Dendritic cell treated with granulocyte-macrophage colony-stimulating factor and Interleukin-4, amounts not matched to agents 40 ng/mL and 50 ng/mL, for 4 days (primary cell): ENCODE results near the gene TNIK.

Source experiments
- H3K27ac Mint-ChIP-seq: one replicate; pipeline ENCODE4 v1.8.0; 2022; ENCODE audit warnings: mild to moderate bottlenecking, mixed read lengths
- H3K27me3 Mint-ChIP-seq: one replicate; pipeline ENCODE4 v1.8.0; 2022; ENCODE audit warnings: mild to moderate bottlenecking, mixed read lengths
- H3K36me3 Mint-ChIP-seq: one replicate; pipeline ENCODE4 v1.8.0; 2022; ENCODE audit warnings: low read depth, mixed read lengths
- H3K4me1 Mint-ChIP-seq: one replicate; pipeline ENCODE4 v1.8.0; 2022; ENCODE audit warnings: low read depth, mixed read lengths
- H3K4me3 Mint-ChIP-seq: one replicate; pipeline ENCODE4 v1.8.0; 2022; ENCODE audit warnings: mild to moderate bottlenecking, moderate library complexity, mixed read lengths
- H3K9me3 Mint-ChIP-seq: one replicate; pipeline ENCODE4 v1.8.0; 2022; ENCODE audit warnings: mixed read lengths
- intact Hi-C: fragments of 100-400 bp; cut with micrococcal nuclease; formaldehyde crosslinking; loops from one replicate; pipeline ENCODE4 v1.15.0; 2022

TNIK gene

GRCh38 chr3:171460725-171461524 lies 720 bp upstream of the TNIK start:
- Mint-ChIP-seq H3K27me3 (peaks cover 57% of the 10 kb centered on the region), H3K4me1 (peaks cover 40% of the 10 kb centered on the region), H3K4me3 (peak overlapping the region; percentile 94), H3K9me3 (no peaks in the 10 kb centered on the region), H3K36me3 (peaks cover 21% of the 10 kb centered on the region), H3K27ac (peak overlapping the region; percentile 56)
- intact Hi-C loops: no loop called here

GRCh38 chr3:171459137-171459941 lies 866 bp downstream of the TNIK start:
- Mint-ChIP-seq H3K36me3 (peaks cover 21% of the 10 kb centered on the region), H3K4me1 (peaks cover 40% of the 10 kb centered on the region), H3K27ac (peak overlapping the region; percentile 56), H3K9me3 (no peaks in the 10 kb centered on the region), H3K4me3 (peak overlapping the region; percentile 94), H3K27me3 (peaks cover 56% of the 10 kb centered on the region)
- intact Hi-C loops: loop anchor here (5.0 to 10.0 kb wide), 3 partner anchors 105 to 272 kb away; no protein-coding TSS in a partner anchor

DNA sequence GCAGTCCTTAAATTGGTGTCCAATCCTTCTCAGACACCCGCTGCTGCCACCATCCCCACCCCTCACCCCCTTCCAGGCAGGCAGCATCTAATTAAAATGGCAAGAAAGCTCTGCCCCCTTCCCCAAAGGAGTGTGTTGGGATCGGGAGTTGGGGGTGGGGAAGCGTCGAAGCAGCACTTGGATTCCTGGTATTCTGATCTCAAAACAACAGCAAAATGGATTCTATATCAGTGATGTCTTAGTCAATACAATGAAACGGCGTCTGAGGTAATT lies 1.4 kb downstream of the TNIK start:
- Mint-ChIP-seq H3K9me3 (no peaks in the 10 kb centered on the region), H3K27ac (peak overlapping the region; percentile 56), H3K27me3 (peaks cover 56% of the 10 kb centered on the region), H3K36me3 (peaks cover 21% of the 10 kb centered on the region), H3K4me3 (peak overlapping the region; percentile 94), H3K4me1 (peaks cover 40% of the 10 kb centered on the region)
- intact Hi-C loops: loop anchor here (5.0 to 10.0 kb wide), 3 partner anchors 106 to 271 kb away; no protein-coding TSS in a partner anchor

- Mint-ChIP-seq H3K27me3 (peaks cover 52% of the 10 kb centered on the region), H3K27ac (peak overlapping the region; percentile 56), H3K9me3 (no peaks in the 10 kb centered on the region), H3K4me3 (peak overlapping the region; percentile 94), H3K36me3 (peaks cover 21% of the 10 kb centered on the region), H3K4me1 (peaks cover 40% of the 10 kb centered on the region)
- intact Hi-C loops: loop anchor here (5.0 to 10.0 kb wide), 3 partner anchors 107 to 271 kb away; no protein-coding TSS in a partner anchor
Observed at GRCh38 chr3:171458071-171458863, 1.9 kb downstream of the TNIK start.

GRCh38 chr3:171457607-171458061 lies 2.6 kb downstream of the TNIK start:
- Mint-ChIP-seq H3K27me3 (peaks cover 52% of the 10 kb centered on the region), H3K4me3 (no peak overlapping the region), H3K27ac (no peak overlapping the region), H3K36me3 (peaks cover 21% of the 10 kb centered on the region), H3K4me1 (peaks cover 40% of the 10 kb centered on the region), H3K9me3 (no peaks in the 10 kb centered on the region)
- intact Hi-C loops: loop anchor here (5.0 to 10.0 kb wide), 3 partner anchors 107 to 270 kb away; no protein-coding TSS in a partner anchor

- Mint-ChIP-seq H3K9me3 (no peaks in the 10 kb centered on the region), H3K36me3 (peaks cover 21% of the 10 kb centered on the region), H3K4me3 (no peak overlapping the region), H3K27me3 (peaks cover 49% of the 10 kb centered on the region), H3K27ac (no peak overlapping the region), H3K4me1 (peaks cover 36% of the 10 kb centered on the region)
- intact Hi-C loops: loop anchor here (5.0 to 10.0 kb wide), 3 partner anchors 108 to 270 kb away; no protein-coding TSS in a partner anchor
Observed at GRCh38 chr3:171456765-171457606, 3.2 kb downstream of the TNIK start.

GRCh38 chr3:171455603-171456550 lies 4.3 kb downstream of the TNIK start:
- Mint-ChIP-seq H3K36me3 (peaks cover 18% of the 10 kb centered on the region), H3K4me3 (no peak overlapping the region), H3K27ac (no peak overlapping the region), H3K4me1 (peaks cover 28% of the 10 kb centered on the region), H3K27me3 (peaks cover 39% of the 10 kb centered on the region), H3K9me3 (no peaks in the 10 kb centered on the region)
- intact Hi-C loops: loop anchor here (5.0 to 10.0 kb wide), 3 partner anchors 109 to 269 kb away; no protein-coding TSS in a partner anchor

GRCh38 chr3:171454041-171454440 lies 6.2 kb downstream of the TNIK start:
- H3K4me1 Mint-ChIP-seq: peaks cover 15% of the 10 kb centered on the region
- peaks cover 22% of the 10 kb centered on the region for H3K27me3 Mint-ChIP-seq
- H3K4me3 Mint-ChIP-seq: no peak overlapping the region
- no peak overlapping the region for H3K27ac Mint-ChIP-seq
- intact Hi-C loops: loop anchor here (10.0 kb wide), 1 partner anchor 111 kb away; no protein-coding TSS in a partner anchor
- no peaks in the 10 kb centered on the region for H3K9me3 Mint-ChIP-seq
- H3K36me3 Mint-ChIP-seq: no peaks in the 10 kb centered on the region

GRCh38 chr3:171453180-171453886 lies 6.9 kb downstream of the TNIK start:
- H3K9me3 Mint-ChIP-seq: no peaks in the 10 kb centered on the region
- peaks cover 15% of the 10 kb centered on the region for H3K27me3 Mint-ChIP-seq
- no peak overlapping the region for H3K27ac Mint-ChIP-seq
- intact Hi-C loops: loop anchor here (10.0 kb wide), 1 partner anchor 111 kb away; no protein-coding TSS in a partner anchor
- H3K4me1 Mint-ChIP-seq: peaks cover 8% of the 10 kb centered on the region
- H3K36me3 Mint-ChIP-seq: no peaks in the 10 kb centered on the region
- H3K4me3 Mint-ChIP-seq: no peak overlapping the region

DNA sequence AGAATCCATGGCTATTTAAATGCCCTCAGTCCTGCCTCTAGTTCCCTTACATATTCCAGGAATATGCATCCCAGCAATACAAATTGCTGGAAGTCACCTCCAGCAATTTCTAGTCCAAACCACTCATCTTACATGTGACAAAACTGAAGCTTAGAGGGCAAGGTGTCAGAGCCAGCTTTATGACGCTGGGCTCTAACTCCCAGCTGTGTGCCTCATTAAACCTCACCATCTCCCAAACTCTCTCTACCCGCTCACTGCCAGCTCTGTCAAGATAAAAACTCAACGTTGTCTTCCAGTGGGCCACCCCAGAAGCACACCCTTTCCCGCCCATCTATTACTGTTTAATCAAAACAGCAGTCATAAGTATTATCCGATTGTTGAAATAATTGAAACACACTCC lies 7.9 kb downstream of the TNIK start:
- no peaks in the 10 kb centered on the region for H3K4me1 Mint-ChIP-seq
- intact Hi-C loops: loop anchor here (10.0 kb wide), 1 partner anchor 112 kb away; no protein-coding TSS in a partner anchor
- H3K4me3 Mint-ChIP-seq: no peak overlapping the region
- H3K27ac Mint-ChIP-seq: no peak overlapping the region
- no peaks in the 10 kb centered on the region for H3K9me3 Mint-ChIP-seq
- peaks cover 5% of the 10 kb centered on the region for H3K27me3 Mint-ChIP-seq
- no peaks in the 10 kb centered on the region for H3K36me3 Mint-ChIP-seq

DNA sequence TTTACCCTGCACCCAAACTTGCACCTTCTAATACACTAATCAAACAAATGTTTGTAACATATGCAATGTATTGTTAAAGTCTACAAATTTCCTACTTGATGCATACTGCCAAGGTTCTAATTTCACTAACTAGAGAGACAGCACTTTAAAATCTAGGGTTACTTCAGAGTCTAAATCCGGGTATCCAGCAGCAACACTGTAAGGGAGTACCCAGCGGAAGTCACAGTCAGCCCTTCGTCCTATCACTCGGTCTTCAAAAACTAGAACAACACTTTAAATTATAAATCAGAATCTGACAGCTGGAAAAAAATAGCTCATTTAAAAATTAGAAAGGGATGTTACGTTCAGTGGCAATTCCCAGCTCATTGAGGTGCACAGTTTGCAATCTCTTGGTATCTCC lies 8.3 kb downstream of the TNIK start:
- Mint-ChIP-seq H3K4me3 (no peak overlapping the region), H3K4me1 (no peaks in the 10 kb centered on the region), H3K9me3 (no peaks in the 10 kb centered on the region), H3K27me3 (peaks cover 3% of the 10 kb centered on the region), H3K27ac (no peak overlapping the region), H3K36me3 (no peaks in the 10 kb centered on the region)
- intact Hi-C loops: loop anchor here (10.0 kb wide), 1 partner anchor 113 kb away; no protein-coding TSS in a partner anchor
